ENCODE measurements around the gene GADD45G. TPM values are rescaled to one million over a fixed set of nuclear protein-coding genes. Genes with fewer than 3 reads are reported as not detected.

The GADD45G gene
- total RNA-seq, 2 experiments from 2014 or later = not detected

DNA sequence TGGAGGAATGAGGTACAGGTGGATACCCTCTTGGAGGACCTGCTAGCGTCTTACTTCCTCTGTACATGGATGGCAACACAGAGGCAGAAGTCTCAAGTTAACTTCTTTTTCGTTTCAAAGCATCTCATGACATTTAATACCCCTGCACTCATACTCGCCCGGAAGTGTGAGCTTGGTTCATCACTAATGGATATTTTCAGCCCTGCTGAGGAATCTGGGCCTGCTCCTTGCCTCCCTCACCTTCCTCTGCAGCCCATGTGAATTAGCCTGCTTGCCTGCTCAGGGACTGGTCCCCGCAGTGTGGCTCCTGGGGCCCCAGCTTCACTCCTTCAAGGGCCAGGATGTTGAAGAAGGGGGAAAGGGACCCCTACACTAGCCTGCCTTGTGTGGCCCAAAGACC is 34.1 kb downstream of the GADD45G start:
- Histone ChIP-seq H2AFZ (ENCODE audit: low read length) (no peak overlapping the region), H3K4me1 (ENCODE audit: insufficient read depth, low read length, poor library complexity, severe bottlenecking) (no peaks in the 10 kb centered on the region), H3K9me3 (ENCODE audit: low read length) (no peaks in the 10 kb centered on the region), H3K4me3 (ENCODE audit: low read depth, low read length, poor library complexity, severe bottlenecking) (no peak overlapping the region), H3K79me2 (ENCODE audit: insufficient read depth, low read depth, low read length) (no peaks in the 10 kb centered on the region), H3K27ac (ENCODE audit: low read depth, low read length, poor library complexity, severe bottlenecking) (no peak overlapping the region), H3K4me2 (ENCODE audit: low read length) (no peak overlapping the region), H4K20me1 (ENCODE audit: insufficient read depth, low read length) (no peaks in the 10 kb centered on the region), H3K36me3 (ENCODE audit: insufficient read depth, low read length) (no peaks in the 10 kb centered on the region), H3K9me2 (ENCODE audit: insufficient read depth, low read length) (no peaks in the 10 kb centered on the region)
- DNase-seq (ENCODE audit: low spot score) = no peak
- ChIA-PET CTCF (ENCODE audit: unreplicated experiment) (no interaction called here), POLR2A (no interaction called here)
- TF ChIP-seq, protein P1, sequence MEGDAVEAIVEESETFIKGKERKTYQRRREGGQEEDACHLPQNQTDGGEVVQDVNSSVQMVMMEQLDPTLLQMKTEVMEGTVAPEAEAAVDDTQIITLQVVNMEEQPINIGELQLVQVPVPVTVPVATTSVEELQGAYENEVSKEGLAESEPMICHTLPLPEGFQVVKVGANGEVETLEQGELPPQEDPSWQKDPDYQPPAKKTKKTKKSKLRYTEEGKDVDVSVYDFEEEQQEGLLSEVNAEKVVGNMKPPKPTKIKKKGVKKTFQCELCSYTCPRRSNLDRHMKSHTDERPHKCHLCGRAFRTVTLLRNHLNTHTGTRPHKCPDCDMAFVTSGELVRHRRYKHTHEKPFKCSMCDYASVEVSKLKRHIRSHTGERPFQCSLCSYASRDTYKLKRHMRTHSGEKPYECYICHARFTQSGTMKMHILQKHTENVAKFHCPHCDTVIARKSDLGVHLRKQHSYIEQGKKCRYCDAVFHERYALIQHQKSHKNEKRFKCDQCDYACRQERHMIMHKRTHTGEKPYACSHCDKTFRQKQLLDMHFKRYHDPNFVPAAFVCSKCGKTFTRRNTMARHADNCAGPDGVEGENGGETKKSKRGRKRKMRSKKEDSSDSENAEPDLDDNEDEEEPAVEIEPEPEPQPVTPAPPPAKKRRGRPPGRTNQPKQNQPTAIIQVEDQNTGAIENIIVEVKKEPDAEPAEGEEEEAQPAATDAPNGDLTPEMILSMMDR (conservative IDR thresholded peaks at IDR 0.05; ENCODE audit: low read length) = no peak
- intact Hi-C loops (cut with micrococcal nuclease; ENCODE audit: unreplicated experiment) = no loop called here
- no TSS peak for BruUV-seq (replicated peaks)

DNA sequence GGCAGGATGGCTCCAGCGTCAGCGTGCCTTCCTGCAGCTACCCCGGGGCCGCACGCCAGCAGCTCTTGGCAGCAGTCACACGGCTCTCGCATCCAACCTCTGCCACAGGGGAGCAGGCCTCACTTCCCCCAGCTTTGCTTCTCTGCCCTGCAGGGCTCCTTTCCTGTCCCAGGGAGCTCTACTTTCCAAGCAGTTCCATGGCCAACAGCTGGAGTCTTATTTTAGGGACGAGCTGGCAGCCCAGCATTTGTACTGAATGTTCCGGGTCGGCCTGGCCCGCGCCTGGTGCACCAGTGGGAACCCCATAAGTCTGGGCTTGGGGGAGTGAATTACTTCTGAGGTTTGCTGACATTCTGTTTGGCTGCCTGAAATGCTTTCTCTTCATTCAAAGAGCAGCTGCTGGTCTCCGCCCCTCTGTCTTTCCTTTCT is 34.6 kb downstream of the GADD45G start:
- DNase-seq (ENCODE audit: low spot score) = no peak

DNA sequence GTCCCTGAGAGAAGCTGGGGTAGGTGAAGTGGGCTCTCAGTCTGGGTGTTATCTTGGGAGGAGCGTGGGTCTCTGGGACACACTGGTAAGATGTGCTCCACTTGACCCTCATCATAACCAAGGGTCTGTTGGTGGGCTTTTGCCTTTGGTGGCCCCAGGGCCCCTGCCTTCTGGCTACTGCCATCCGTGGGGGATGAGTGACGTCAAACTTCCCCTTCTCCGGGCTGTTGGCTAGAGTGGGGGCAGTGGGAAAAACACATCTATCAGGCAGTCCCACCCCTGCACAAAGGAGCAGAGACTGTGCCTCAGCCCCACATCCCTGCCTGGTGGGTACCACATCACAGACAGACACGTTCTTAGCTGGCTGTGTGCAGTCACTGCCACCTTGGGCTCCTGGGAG is 35.1 kb downstream of the GADD45G start:
- Histone ChIP-seq H3K79me2 (ENCODE audit: insufficient read depth, low read depth, low read length) (no peaks in the 10 kb centered on the region), H3K4me1 (ENCODE audit: insufficient read depth, low read length, poor library complexity, severe bottlenecking) (no peaks in the 10 kb centered on the region), H3K4me3 (ENCODE audit: low read depth, low read length, poor library complexity, severe bottlenecking) (no peak overlapping the region), H3K27ac (ENCODE audit: low read depth, low read length, poor library complexity, severe bottlenecking) (no peak overlapping the region), H3K9me3 (ENCODE audit: low read length) (no peaks in the 10 kb centered on the region), H3K36me3 (ENCODE audit: insufficient read depth, low read length) (no peaks in the 10 kb centered on the region), H3K9me2 (ENCODE audit: insufficient read depth, low read length) (no peaks in the 10 kb centered on the region), H2AFZ (ENCODE audit: low read length) (no peak overlapping the region), H3K4me2 (ENCODE audit: low read length) (no peak overlapping the region), H4K20me1 (ENCODE audit: insufficient read depth, low read length) (no peaks in the 10 kb centered on the region)
- TF ChIP-seq EZH2phosphoT487 (IDR thresholded peaks at IDR 0.05; ENCODE audit: borderline replicate concordance, low read depth, low read length) = no peak
- TF ChIP-seq, protein P1 (conservative IDR thresholded peaks at IDR 0.05; ENCODE audit: low read length) = no peak
- intact Hi-C loops (cut with micrococcal nuclease; ENCODE audit: unreplicated experiment) = no loop called here
- CTCF ChIA-PET (ENCODE audit: unreplicated experiment) = interaction anchor here (0.6 kb wide), 1 partner anchor 1609 kb away, joined by 3 read pairs; no protein-coding TSS in a partner anchor
- POLR2A ChIA-PET = no interaction called here
- DNase-seq (ENCODE audit: low spot score) = no peak
- BruUV-seq (replicated peaks) = no TSS peak

More for the DNA sequence above, 34.6 kb downstream of the GADD45G start:
- intact Hi-C loops (cut with micrococcal nuclease; ENCODE audit: unreplicated experiment) = no loop called here
- no peak overlapping the region for H3K27ac ChIP-seq (ENCODE audit: low read depth, low read length, poor library complexity, severe bottlenecking)
- no peak for TF ChIP-seq EZH2phosphoT487 (IDR thresholded peaks at IDR 0.05; ENCODE audit: borderline replicate concordance, low read depth, low read length)
- TF ChIP-seq, protein P1 (conservative IDR thresholded peaks at IDR 0.05; ENCODE audit: low read length) = no peak
- no peak overlapping the region for H2AFZ ChIP-seq (ENCODE audit: low read length)
- BruUV-seq (replicated peaks) = no TSS peak
- CTCF ChIA-PET (ENCODE audit: unreplicated experiment) = no interaction called here
- H3K36me3 ChIP-seq (ENCODE audit: insufficient read depth, low read length) = no peaks in the 10 kb centered on the region
- H3K4me3 ChIP-seq (ENCODE audit: low read depth, low read length, poor library complexity, severe bottlenecking) = no peak overlapping the region
- H4K20me1 ChIP-seq (ENCODE audit: insufficient read depth, low read length) = no peaks in the 10 kb centered on the region
- no peaks in the 10 kb centered on the region for H3K79me2 ChIP-seq (ENCODE audit: insufficient read depth, low read depth, low read length)
- H3K9me2 ChIP-seq (ENCODE audit: insufficient read depth, low read length) = no peaks in the 10 kb centered on the region
- POLR2A ChIA-PET = no interaction called here
- H3K9me3 ChIP-seq (ENCODE audit: low read length) = no peaks in the 10 kb centered on the region
- no peaks in the 10 kb centered on the region for H3K4me1 ChIP-seq (ENCODE audit: insufficient read depth, low read length, poor library complexity, severe bottlenecking)
- H3K4me2 ChIP-seq (ENCODE audit: low read length) = no peak overlapping the region

Data from OCI-LY7 (cell line).